T-helper 9 cell (primary cell): Measurements from ENCODE around the gene ACSM6.
"Not testable (repeated sequence)": the region's sequence is repeated elsewhere in the genome, so short reads cannot be mapped to it uniquely, and the experiment has no call there.

Experiments
- DNase-seq: peaks from one replicate; pipeline ENCODE4 v3.0.0-alpha.2; 2020
- total RNA-seq, 2 donors: gene quantifications; one replicate each; lab custom pipeline; 2026; lab: John Stamatoyannopoulos, UW

ACSM6 gene, protein sequence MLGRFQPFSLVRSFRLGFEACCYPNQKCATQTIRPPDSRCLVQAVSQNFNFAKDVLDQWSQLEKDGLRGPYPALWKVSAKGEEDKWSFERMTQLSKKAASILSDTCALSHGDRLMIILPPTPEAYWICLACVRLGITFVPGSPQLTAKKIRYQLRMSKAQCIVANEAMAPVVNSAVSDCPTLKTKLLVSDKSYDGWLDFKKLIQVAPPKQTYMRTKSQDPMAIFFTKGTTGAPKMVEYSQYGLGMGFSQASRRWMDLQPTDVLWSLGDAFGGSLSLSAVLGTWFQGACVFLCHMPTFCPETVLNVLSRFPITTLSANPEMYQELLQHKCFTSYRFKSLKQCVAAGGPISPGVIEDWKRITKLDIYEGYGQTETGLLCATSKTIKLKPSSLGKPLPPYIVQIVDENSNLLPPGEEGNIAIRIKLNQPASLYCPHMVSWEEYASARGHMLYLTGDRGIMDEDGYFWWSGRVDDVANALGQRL
- 0 reads per million in 2 donors for total RNA-seq

- DNase-seq = no peak
Observed at GRCh38 chr10:95193944-95194343, at the start of gene ACSM6. Gene ACSM6, plus strand, starts transcription at chr10:95194238. Its CDS starts 248 bp downstream, at chr10:95194486.

- no peak for DNase-seq
Observed at GRCh38 chr10:95168694-95169093, 25.3 kb upstream of the ACSM6 start.

GRCh38 chr10:95169522-95169921 lies 24.5 kb upstream of the ACSM6 start:
- DNase-seq = no peak

GRCh38 chr10:95170790-95171189 lies 23.2 kb upstream of the ACSM6 start:
- no peak for DNase-seq

DNA sequence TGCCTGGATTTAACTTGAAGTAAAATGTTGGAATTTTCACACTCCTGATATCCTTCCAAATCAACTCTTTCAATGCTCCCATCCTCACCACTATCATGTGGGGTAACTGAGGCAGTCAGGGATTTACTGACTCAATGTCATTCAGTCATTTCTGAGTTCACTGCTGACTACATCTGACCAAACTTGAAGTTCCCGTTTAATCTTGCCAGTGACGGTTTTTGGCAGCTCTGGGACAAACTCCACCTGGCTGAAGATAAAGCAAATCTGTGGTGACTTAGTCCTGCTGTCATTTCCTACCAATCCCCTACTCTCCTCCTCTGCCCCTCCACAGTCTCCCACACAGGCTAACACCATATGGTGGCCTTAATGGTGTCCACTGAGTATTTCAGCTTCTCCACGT lies 22.7 kb upstream of the ACSM6 start:
- no peak for DNase-seq

DNA sequence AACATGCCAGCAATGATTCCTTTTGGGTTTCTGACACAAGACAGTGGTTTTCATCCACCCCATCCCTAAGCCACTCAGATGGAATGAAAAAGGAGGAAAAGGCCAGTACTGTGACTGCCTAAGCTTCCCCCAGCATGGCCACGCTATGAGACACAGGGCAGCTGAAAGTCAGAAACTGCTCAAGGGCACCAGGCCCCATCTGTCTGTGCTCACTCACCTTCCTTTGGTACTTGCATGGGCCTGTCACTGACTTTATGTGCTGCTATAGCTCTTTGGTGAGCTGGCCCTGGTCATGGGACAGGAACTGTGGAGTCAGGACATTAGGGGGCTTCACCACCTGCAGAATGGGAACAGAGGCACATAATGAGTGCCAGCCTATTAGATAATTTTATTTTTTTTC lies 21.2 kb upstream of the ACSM6 start:
- no peak for DNase-seq

DNA sequence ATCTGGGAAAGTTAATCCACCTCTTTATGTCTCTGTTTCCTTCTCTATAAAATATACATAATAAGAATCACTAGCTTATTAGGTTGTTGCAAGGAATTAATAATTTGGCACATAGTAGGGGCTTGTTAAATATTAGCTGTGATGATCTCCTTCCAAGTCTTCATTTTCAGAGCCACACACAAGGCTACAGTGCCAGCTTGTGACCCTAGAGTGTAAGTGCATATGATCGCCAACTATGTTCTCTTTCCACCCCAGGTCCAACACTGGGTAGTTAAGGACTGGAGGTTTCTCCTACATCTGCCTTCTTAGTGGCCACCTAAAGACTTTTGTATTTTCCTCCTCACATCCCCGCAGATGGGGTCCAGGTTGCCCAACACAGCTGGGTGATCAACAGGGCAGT lies 17.9 kb upstream of the ACSM6 start:
- no peak for DNase-seq

DNA sequence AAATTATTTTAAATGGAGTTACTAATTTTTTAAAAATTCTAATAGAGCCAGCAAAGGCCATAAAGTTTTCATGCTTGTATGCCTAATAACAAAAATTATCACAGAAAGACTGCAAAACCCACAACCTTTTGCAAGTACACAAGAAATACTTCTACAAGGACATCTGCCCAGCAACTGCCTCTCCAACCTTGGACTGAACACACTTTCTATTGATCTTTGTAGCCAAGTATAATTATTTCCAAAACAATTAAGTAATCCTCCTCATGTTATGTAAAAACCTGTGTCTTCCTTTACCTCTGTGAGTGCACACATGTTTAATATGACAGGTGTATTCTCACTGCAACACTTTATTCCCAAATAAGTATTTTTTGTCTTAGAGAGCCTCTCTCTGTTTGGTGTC lies 16.6 kb upstream of the ACSM6 start:
- no peak for DNase-seq

GRCh38 chr10:95178266-95178665 lies 15.8 kb upstream of the ACSM6 start:
- DNase-seq = no peak

DNA sequence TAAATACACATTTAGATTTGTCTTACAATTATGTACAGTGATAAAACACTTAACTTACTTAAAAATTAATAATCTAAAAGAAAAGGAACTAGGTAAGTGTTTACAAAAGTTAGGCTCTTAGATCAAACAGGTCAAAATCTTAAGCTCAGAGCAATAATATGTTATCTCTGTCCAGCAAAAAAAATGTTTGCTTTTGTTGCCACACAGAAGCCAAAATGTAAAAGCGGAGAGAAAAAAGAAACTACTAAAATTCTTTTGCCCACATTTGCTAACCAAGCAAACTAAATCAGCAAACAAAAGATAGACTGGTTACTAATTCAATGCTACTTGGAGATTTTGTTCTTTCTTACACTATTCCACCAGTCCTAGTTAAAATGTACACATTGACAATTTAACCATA lies 15.2 kb upstream of the ACSM6 start:
- no peak for DNase-seq

DNA sequence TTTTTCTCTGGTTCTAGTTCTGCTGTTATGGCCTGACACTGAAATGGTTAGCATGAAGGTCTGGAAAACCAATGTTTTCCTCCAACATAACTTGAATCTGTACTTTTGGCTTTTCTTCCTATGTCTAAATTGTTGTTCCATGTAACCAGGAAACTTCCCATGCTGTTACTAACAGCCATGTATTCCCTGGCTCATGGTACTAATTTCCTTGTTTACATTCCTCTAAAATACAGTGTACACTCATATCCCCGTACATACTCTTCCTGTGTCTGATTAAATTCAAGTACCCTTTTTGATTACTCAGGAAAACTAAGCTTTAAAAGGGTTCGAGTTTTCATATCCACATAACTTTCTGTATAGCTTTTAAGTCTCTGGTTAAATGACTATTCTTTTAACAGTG lies 12.3 kb upstream of the ACSM6 start:
- DNase-seq = no peak

DNA sequence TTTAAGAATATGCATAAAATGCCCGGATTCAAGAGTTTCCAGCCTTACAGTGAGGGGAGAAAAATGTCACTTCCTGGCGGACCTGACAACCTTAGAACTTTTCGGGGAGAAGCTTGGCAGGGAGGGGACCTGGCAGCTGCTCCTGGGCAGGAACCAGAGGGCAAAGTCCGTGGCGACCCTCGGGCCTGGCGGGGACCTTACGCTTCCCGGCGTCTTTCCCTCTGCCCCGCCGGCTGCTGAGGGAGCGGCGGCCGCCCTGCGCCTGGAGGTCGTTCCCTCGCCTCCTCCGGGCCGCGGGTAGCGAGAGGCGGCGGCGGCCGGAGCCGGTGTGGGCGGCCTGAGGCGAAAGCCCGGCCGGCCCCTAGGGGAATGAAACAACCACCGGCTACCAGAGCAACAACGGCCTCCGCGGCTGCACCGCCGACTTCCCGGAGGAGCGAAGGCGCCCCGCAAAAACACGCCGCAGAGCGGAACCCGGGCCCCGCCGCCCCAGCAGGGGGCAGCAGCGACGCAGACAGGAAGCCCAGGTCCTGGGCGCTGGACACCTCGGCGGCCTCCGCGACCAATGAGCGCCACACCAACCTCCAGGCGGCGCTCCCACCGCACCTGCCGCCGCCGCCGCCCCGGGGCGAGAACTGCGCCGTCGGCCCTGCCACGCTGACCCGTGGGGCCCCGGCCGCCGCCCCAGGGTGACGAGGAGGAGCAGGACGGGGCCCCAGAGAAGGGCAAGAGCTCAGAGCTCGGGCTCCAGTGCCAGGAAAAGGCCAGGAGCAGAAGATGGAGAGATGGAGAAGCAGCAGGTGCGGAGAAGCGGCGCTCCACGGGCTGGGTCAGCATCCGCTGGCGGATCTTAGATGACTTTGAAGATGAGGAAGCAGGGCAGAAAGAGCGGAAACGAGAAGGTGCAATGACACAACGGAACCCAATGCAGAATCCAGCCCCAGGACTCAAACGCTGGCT lies 10.5 kb upstream of the ACSM6 start:
- DNase-seq = peak; percentile 26

- DNase-seq = no peak
Observed at GRCh38 chr10:95187617-95188016, 6.4 kb upstream of the ACSM6 start.

DNA sequence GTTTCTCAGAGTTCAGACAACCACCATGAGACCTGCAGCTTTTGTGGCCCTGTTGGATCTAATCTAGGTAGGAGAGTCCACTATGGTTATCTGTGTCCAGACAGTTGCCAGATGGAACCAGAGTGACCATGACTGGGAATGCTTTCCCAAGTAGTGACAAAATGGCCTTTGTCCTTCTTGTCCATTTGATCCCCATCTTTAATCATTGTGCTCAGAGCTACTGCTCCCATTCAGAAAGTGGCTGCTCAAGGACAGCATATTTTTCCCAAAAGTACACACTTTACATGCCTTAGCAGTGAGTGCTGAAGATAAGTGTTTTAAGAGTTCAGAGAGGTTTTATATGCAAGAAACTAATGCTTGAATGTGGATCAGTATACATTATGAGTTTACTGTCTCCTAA lies 5.4 kb upstream of the ACSM6 start:
- DNase-seq = no peak

GRCh38 chr10:95196046-95196445 lies 2.0 kb downstream of the ACSM6 start:
- no peak for DNase-seq

DNA sequence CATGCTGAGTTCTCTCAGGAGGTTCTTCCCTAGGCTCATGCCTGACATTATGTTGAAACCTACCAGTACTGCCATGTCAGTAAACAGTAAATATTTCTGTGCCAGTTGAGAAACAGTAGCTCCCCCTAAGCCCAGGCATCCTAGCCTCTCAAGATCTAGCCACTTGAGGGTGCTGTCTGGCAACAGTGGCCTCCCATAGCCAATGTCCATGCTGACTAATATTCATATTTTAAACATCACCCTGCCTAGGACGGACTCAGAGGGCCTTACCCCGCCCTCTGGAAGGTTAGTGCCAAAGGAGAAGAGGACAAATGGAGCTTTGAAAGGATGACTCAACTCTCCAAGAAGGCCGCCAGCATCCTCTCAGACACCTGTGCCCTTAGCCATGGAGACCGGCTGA lies 7.7 kb downstream of the ACSM6 start:
- DNase-seq = no peak

DNA sequence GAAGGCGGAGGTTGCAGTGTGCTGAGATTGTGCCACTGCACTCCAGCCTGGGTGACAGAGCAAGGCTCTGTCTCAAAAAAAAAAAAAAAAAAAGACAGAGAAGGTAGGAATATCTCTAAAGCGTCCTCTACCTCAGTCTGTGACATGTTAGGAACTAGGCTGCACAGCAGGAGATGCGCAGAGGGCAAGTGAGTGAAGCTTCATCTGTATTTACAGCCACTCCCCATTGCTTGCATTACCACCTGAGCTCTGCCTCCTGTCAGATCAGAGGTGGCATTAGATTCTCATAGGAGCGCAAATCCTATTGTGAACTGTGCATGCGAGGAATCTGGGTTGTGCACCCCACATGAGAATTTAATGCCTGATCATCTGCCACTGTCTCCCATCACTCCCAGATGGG lies 8.8 kb downstream of the ACSM6 start:
- not testable (repeated sequence) for DNase-seq

GRCh38 chr10:95208702-95209391 lies 14.8 kb downstream of the ACSM6 start:
- no peak for DNase-seq

GRCh38 chr10:95209509-95210127 lies 15.6 kb downstream of the ACSM6 start:
- DNase-seq = no peak

GRCh38 chr10:95211606-95212279 lies 17.7 kb downstream of the ACSM6 start:
- no peak for DNase-seq

GRCh38 chr10:95214369-95214768 lies 20.3 kb downstream of the ACSM6 start:
- no peak for DNase-seq

- no peak for DNase-seq
Observed at GRCh38 chr10:95214793-95215192, 20.8 kb downstream of the ACSM6 start.
